Measurements from ENCODE around the gene PSMA4.

- TF ChIP-seq CTCF (IDR thresholded peaks at IDR 0.05): no peak
- no peak for TF ChIP-seq EP300 (IDR thresholded peaks at IDR 0.05)
- TF ChIP-seq POLR2AphosphoS5 (IDR thresholded peaks at IDR 0.05): no peak
- TF ChIP-seq POLR2A (IDR thresholded peaks at IDR 0.05): no peak
These were observed 27.3 kb downstream of the PSMA4 start for GRCh38 chr15:78567531-78567930.

Data from stomach (tissue), 4 donors.